OCI-LY7 (cell line): ENCODE data around the gene AKAP17A. TPM values are rescaled to one million over a fixed set of nuclear protein-coding genes. Genes with fewer than 3 reads are reported as not detected.
"Not testable (repeated sequence)": the region's sequence is repeated elsewhere in the genome, so short reads cannot be mapped to it uniquely, and the experiment has no call there.

Experiments
- BruUV-seq: library from RNA; stranded (reverse); fragments of 400-500 nt; replicated peaks from 2 replicates; lab custom pipeline; 2021; lab: Mats Ljungman, UMichigan
- CTCF ChIA-PET: fragments of 300-600 bp; sonication (Branson Sonifier 250); formaldehyde crosslinking; loops from one replicate; lab custom pipeline; 2022; ENCODE audit warnings: antibody characterized with exemption; ENCODE audit not compliant: unreplicated experiment; lab: Charles Lee
- POLR2A ChIA-PET: fragments of 300-600 bp; sonication (Branson Sonifier 250); formaldehyde crosslinking; loops from one replicate; lab custom pipeline; 2022; ENCODE audit warnings: antibody characterized with exemption; lab: Charles Lee
- DNase-seq: peaks from one replicate; pipeline ENCODE4 v3.0.0-alpha.2; 2015; ENCODE audit warnings: low spot score
- H2AFZ ChIP-seq: fragments of 200-600 bp; sonication (generic), shearing (Covaris generic); 2 replicates; pipeline ENCODE4 v1.6.1; 2014; ENCODE audit warnings: mild to moderate bottlenecking, antibody characterized with exemption, low read length, moderate library complexity
- H3K27ac ChIP-seq: fragments of 200-600 bp; sonication (generic); 2 replicates; pipeline ENCODE4 v1.5.1; 2014; ENCODE audit warnings: mixed run types, low read depth, mild to moderate bottlenecking, moderate library complexity, low read length, inconsistent platforms; ENCODE audit not compliant: poor library complexity, severe bottlenecking
- H3K36me3 ChIP-seq: fragments of 200-600 bp; sonication (generic); 2 replicates; pipeline ENCODE4 v1.6.1; 2014; ENCODE audit warnings: mild to moderate bottlenecking, antibody characterized with exemption, low read length, moderate library complexity, mixed read lengths; ENCODE audit not compliant: insufficient read depth
- H3K4me1 ChIP-seq: fragments of 200-600 bp; sonication (generic); 2 replicates; pipeline ENCODE4 v1.5.1; 2014; ENCODE audit warnings: mild to moderate bottlenecking, low read length; ENCODE audit not compliant: insufficient read depth, poor library complexity, severe bottlenecking
- H3K4me2 ChIP-seq: fragments of 200-600 bp; sonication (generic); 2 replicates; pipeline ENCODE4 v1.6.1; 2014; ENCODE audit warnings: mild to moderate bottlenecking, low read length
- H3K4me3 ChIP-seq: fragments of 200-600 bp; sonication (generic); 2 replicates; pipeline ENCODE4 v1.5.1; 2014; ENCODE audit warnings: mild to moderate bottlenecking, low read depth, low read length; ENCODE audit not compliant: poor library complexity, severe bottlenecking
- H3K79me2 ChIP-seq: fragments of 200-600 bp; sonication (generic); 2 replicates; pipeline ENCODE4 v1.6.1; 2016; ENCODE audit warnings: low read depth, mild to moderate bottlenecking, low read length, moderate library complexity, mixed read lengths; ENCODE audit not compliant: insufficient read depth
- H3K9me2 ChIP-seq: fragments of 200-600 bp; sonication (generic); 2 replicates; pipeline ENCODE4 v1.6.1; 2016; ENCODE audit warnings: mild to moderate bottlenecking, low read length, mixed read lengths; ENCODE audit not compliant: insufficient read depth
- H3K9me3 ChIP-seq: fragments of 200-600 bp; sonication (generic); 2 replicates; pipeline ENCODE4 v1.6.1; 2014; ENCODE audit warnings: mild to moderate bottlenecking, mixed run types, low read length, mixed read lengths
- H4K20me1 ChIP-seq: fragments of 200-600 bp; sonication (generic); 2 replicates; pipeline ENCODE4 v1.6.1; 2014; ENCODE audit warnings: mild to moderate bottlenecking, antibody characterized with exemption, low read length, moderate library complexity, mixed read lengths; ENCODE audit not compliant: insufficient read depth
- CTCF ChIP-seq: fragments of 200-600 bp; sonication (generic); conservative IDR thresholded peaks from 2 replicates; pipeline ENCODE4 v1.5.1; 2014; ENCODE audit warnings: mild to moderate bottlenecking, antibody characterized with exemption, low read length, moderate library complexity, mixed read lengths
- EZH2phosphoT487 ChIP-seq: fragments of 200-600 bp; sonication (generic); IDR thresholded peaks from 2 replicates; pipeline ENCODE4 v1.6.1; 2018; ENCODE audit warnings: low read depth, borderline replicate concordance, mild to moderate bottlenecking, mixed run types, antibody characterized with exemption, low read length, moderate library complexity, mixed read lengths
- intact Hi-C: fragments of 100-400 bp; cut with micrococcal nuclease; formaldehyde crosslinking; loops from one replicate; pipeline ENCODE4 v1.10.0; 2022; ENCODE audit not compliant: unreplicated experiment
- total RNA-seq, 2 experiments: library from RNA; depleted of rRNA in 1 of 2; stranded (reverse); fragments of >200 nt in 1 of 2; shearing (Covaris generic) in 1 of 2; gene quantifications; 2 replicates each; pipeline ENCODE4 v1.2.3, GENCODE V29; 2014 to 2022

Gene AKAP17A
- total RNA-seq, 2 experiments from 2014 or later: 64.2 to 64.9 TPM

DNA sequence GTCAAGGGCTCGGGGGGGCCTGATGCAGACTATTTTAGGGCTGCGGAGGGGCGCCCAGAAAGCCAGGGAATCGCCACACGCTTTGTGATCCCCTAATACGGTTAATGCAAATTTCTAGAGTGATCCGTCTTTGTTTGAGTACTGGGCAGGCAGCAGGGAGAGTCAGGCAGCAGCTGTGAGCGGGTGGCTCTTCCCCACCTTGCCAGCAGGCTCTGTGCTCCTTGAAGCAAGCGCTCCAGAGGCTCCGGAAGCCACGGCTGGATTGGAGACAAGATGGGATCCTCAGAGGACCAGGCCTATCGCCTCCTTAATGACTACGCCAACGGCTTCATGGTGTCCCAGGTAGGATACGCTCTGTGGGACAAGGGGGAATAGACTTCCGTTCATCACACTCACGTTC lies 23.5 kb downstream of the AKAP17A start, which contains the start of gene ASMT:
Gene ASMT (plus strand): TSS at position 133 of the 400 bp plus-strand sequence. CDS start 141 bp downstream, at position 274.
- H3K27ac ChIP-seq: no peak within 1 kb of the TSS
- no peak for DNase-seq
- H4K20me1 ChIP-seq: no peaks in the 10 kb centered on the region
- no peaks in the 10 kb centered on the region for H3K79me2 ChIP-seq
- BruUV-seq: no TSS peak
- no peaks in the 10 kb centered on the region for H3K4me1 ChIP-seq
- H3K9me3 ChIP-seq: no peaks in the 10 kb centered on the region
- H3K4me2 ChIP-seq: no peak within 1 kb of the TSS
- H2AFZ ChIP-seq: no peak within 1 kb of the TSS
- intact Hi-C loops: no loop called here
- H3K9me2 ChIP-seq: no peaks in the 10 kb centered on the region
- H3K36me3 ChIP-seq: no peaks in the 10 kb centered on the region
- no peak within 1 kb of the TSS for H3K4me3 ChIP-seq
- ChIA-PET POLR2A (no interaction called here), CTCF (no interaction called here)
- TF ChIP-seq EZH2phosphoT487 (no peak), CTCF (no peak)

GRCh38 chrX:1618689-1619088 lies 27.3 kb downstream of the AKAP17A start:
- BruUV-seq: no TSS peak
- DNase-seq: no peak
- POLR2A ChIA-PET: no interaction called here
- no peaks in the 10 kb centered on the region for H3K36me3 ChIP-seq
- H4K20me1 ChIP-seq: no peaks in the 10 kb centered on the region
- no peak overlapping the region for H3K4me2 ChIP-seq
- peaks cover 18% of the 10 kb centered on the region for H3K4me1 ChIP-seq
- CTCF ChIA-PET: no interaction called here
- H3K79me2 ChIP-seq: no peaks in the 10 kb centered on the region
- no peaks in the 10 kb centered on the region for H3K9me3 ChIP-seq
- intact Hi-C loops: no loop called here
- no peak overlapping the region for H3K4me3 ChIP-seq
- H2AFZ ChIP-seq: no peak overlapping the region
- H3K9me2 ChIP-seq: no peaks in the 10 kb centered on the region
- H3K27ac ChIP-seq: no peak overlapping the region
- TF ChIP-seq CTCF: no peak
- no peak for TF ChIP-seq EZH2phosphoT487

DNA sequence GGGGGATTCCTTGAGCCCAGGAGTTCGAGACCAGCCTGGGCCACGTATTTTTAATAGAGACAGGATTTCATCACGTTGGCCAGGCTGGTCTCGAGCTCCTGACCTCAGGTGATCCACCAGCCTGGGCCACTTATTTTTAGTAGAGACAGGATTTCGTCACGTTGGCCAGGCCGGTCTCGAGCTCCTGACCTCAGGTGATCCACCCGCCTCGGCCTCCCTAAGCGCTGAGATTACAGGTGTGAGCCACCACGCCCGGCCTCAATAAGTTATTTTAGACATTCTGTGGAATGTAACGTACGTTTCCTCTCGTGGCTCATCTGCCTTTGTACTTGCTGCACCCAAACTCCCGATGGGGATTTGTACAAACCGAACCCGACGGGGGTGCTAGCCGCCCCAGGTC lies 32.3 kb downstream of the AKAP17A start:
- H4K20me1 ChIP-seq: no peaks in the 10 kb centered on the region
- peaks cover 18% of the 10 kb centered on the region for H3K4me1 ChIP-seq
- no TSS peak for BruUV-seq
- H3K79me2 ChIP-seq: no peaks in the 10 kb centered on the region
- no peak overlapping the region; the same call in 1 of the 2 replicates for H2AFZ ChIP-seq
- intact Hi-C loops: no loop called here
- TF ChIP-seq CTCF (no peak), EZH2phosphoT487 (no peak)
- H3K36me3 ChIP-seq: no peaks in the 10 kb centered on the region
- H3K9me2 ChIP-seq: no peaks in the 10 kb centered on the region
- H3K4me2 ChIP-seq: no peak overlapping the region
- H3K27ac ChIP-seq: no peak overlapping the region
- POLR2A ChIA-PET: no interaction called here
- CTCF ChIA-PET: no interaction called here
- H3K9me3 ChIP-seq: no peaks in the 10 kb centered on the region
- no peak overlapping the region for H3K4me3 ChIP-seq
- no peak for DNase-seq

- POLR2A ChIA-PET: not testable (repeated sequence)
These were observed 32.9 kb downstream of the AKAP17A start for GRCh38 chrX:1624158-1624860.

More at GRCh38 chrX:1624158-1624860, 32.9 kb downstream of the AKAP17A start:
- CTCF ChIA-PET, H3K4me3 ChIP-seq, H4K20me1 ChIP-seq, H2AFZ ChIP-seq, H3K36me3 ChIP-seq, DNase-seq, H3K4me2 ChIP-seq, H3K27ac ChIP-seq, intact Hi-C loops, H3K9me3 ChIP-seq, BruUV-seq, H3K9me2 ChIP-seq, H3K79me2 ChIP-seq: not testable (repeated sequence)
- peaks cover 18% of the 10 kb centered on the region for H3K4me1 ChIP-seq
